ENCODE data around the gene GNG12.

- TF ChIP-seq POLR2AphosphoS5 (IDR thresholded peaks at IDR 0.05) (no peak), EP300 (IDR thresholded peaks at IDR 0.05) (no peak)
Measured at GRCh38 chr1:67666636-67667035, 166.6 kb downstream of the GNG12 start.
